A549 (cell line): Measurements from ENCODE around the gene CREB3L1. TPM values are rescaled to one million over a fixed set of nuclear protein-coding genes. Genes with fewer than 3 reads are reported as not detected.
A peak's percentile ranks its signal among the peaks of the same experiment; 100 is the strongest.

ENCODE experiments used
- ATAC-seq, 2 experiments: fragments of 200-7000 bp in 1 of 2; fragments of >200 bp in 1 of 2; cut with Nextera tagmentation in 1 of 2; cut with Tn5 transposase in 1 of 2; 3 replicates each; pipeline versions ENCODE4 v1.8.0 to v1.9.1; 2018 to 2020; ENCODE audit warnings: mild to moderate bottlenecking in 1 of 2, moderate library complexity in 1 of 2
- CTCF ChIA-PET: fragments of 300-600 bp; sonication (Branson Sonifier 250); formaldehyde crosslinking; extraction: SDS; loops from one replicate; lab custom pipeline; 2021; ENCODE audit warnings: antibody characterized with exemption, inconsistent platforms; lab: Yijun Ruan, JAX
- POLR2A ChIA-PET: fragments of 350-600 bp; formaldehyde crosslinking; extraction: SDS; loops from one replicate; lab custom pipeline; 2021; ENCODE audit warnings: antibody characterized with exemption, inconsistent platforms; lab: Yijun Ruan, JAX
- DNase-seq, 2 experiments: peaks; one replicate each; pipeline versions ENCODE4 v3.0.0 to v3.0.0-alpha.2; 2011 to 2016; ENCODE audit warnings: low read depth in 1 of 2, low spot score in 1 of 2
- FAIRE-seq: peaks from 2 replicates; lab custom pipeline; 2011; peaks lifted over from hg19 to GRCh38; lab: Jason Lieb, UNC
- H3K27ac ChIP-seq, 2 experiments: fragments of >200 bp; sonication (Bioruptor Twin); formaldehyde crosslinking; 3 replicates each; pipeline ENCODE4 v1.5.1; 2016 to 2017
- H3K4me1 ChIP-seq: fragments of >200 bp; sonication (Bioruptor Twin); formaldehyde crosslinking; 3 replicates; pipeline ENCODE4 v1.6.1; 2016
- H3K4me2 ChIP-seq: fragments of >200 bp; sonication (Bioruptor Twin); formaldehyde crosslinking; 3 replicates; pipeline ENCODE4 v1.6.1; 2016
- H3K4me3 ChIP-seq: fragments of >200 bp; sonication (Bioruptor Twin); formaldehyde crosslinking; 3 replicates; pipeline ENCODE4 v1.5.1; 2016
- H3K9me3 ChIP-seq: fragments of >200 bp; sonication (Bioruptor Twin); formaldehyde crosslinking; 3 replicates; pipeline ENCODE4 v1.6.1; 2016
- BHLHE40 ChIP-seq: IDR thresholded peaks from 2 replicates; pipeline ENCODE4 v1.6.1; 2012; ENCODE audit warnings: low read depth, low read length, inconsistent platforms
- CBX2 ChIP-seq: fragments of 200-600 bp; sonication (generic); IDR thresholded peaks from 2 replicates; pipeline ENCODE4 v1.6.1; 2016; ENCODE audit warnings: low read depth, mild to moderate bottlenecking, borderline replicate concordance
- CBX8 ChIP-seq: fragments of 200-600 bp; sonication (generic); IDR thresholded peaks from 2 replicates; pipeline ENCODE4 v1.6.1; 2016
- CEBPB ChIP-seq, 2 experiments: fragments of >200 bp in 1 of 2; sonication (Bioruptor Twin) in 1 of 2; formaldehyde crosslinking in 1 of 2; IDR thresholded peaks; 2 replicates each; pipeline ENCODE4 v1.6.1; 2012 to 2016
- EHMT2 ChIP-seq: fragments of 200-600 bp; sonication (generic); IDR thresholded peaks from 2 replicates; pipeline ENCODE4 v1.6.1; 2016; ENCODE audit warnings: antibody characterized with exemption, low read depth, mild to moderate bottlenecking, moderate library complexity
- FOSB ChIP-seq: fragments of 250-450 bp; sonication (Bioruptor Pico); IDR thresholded peaks from 2 replicates; pipeline ENCODE4 v1.5.0; 2020; ENCODE audit warnings: mild to moderate bottlenecking, moderate library complexity
- HMGXB4 ChIP-seq: fragments of 250-450 bp; sonication (Bioruptor Pico); IDR thresholded peaks from 2 replicates; pipeline ENCODE4 v1.5.0; 2021; ENCODE audit warnings: mild to moderate bottlenecking, moderate library complexity, borderline replicate concordance
- HOXA7 ChIP-seq: fragments of 250-450 bp; sonication (Bioruptor Pico); IDR thresholded peaks from 2 replicates; pipeline ENCODE4 v1.5.0; 2020; ENCODE audit warnings: mild to moderate bottlenecking, moderate library complexity
- HOXB13 ChIP-seq: fragments of 250-450 bp; sonication (Bioruptor Pico); IDR thresholded peaks from 2 replicates; pipeline ENCODE4 v1.5.0; 2020; ENCODE audit warnings: low read depth, mild to moderate bottlenecking, moderate library complexity
- JUN ChIP-seq, 2 experiments: fragments of >200 bp; sonication (Bioruptor Twin); formaldehyde crosslinking; IDR thresholded peaks; 2 replicates in 1 of 2; 3 replicates in 1 of 2; pipeline ENCODE4 v1.6.1; 2016 to 2017
- KDM1A ChIP-seq: fragments of 200-600 bp; sonication (generic); IDR thresholded peaks from 2 replicates; pipeline ENCODE4 v1.6.1; 2016; ENCODE audit warnings: low read depth, mild to moderate bottlenecking
- MAFK ChIP-seq: fragments of 450-650 bp; IDR thresholded peaks from 2 replicates; pipeline ENCODE4 v1.6.1; 2014; ENCODE audit not compliant: partially characterized antibody
- MAZ ChIP-seq: fragments of 150-350 bp; IDR thresholded peaks from 2 replicates; pipeline ENCODE4 v1.6.1; 2014; ENCODE audit warnings: antibody characterized with exemption, low read depth, low read length, borderline replicate concordance
- MYC ChIP-seq: IDR thresholded peaks from 2 replicates; pipeline ENCODE4 v1.6.1; 2012; ENCODE audit warnings: mild to moderate bottlenecking, inconsistent platforms, low read length, improper control_type of control experiment, borderline replicate concordance
- NPAS2 ChIP-seq: fragments of 250-450 bp; sonication (Bioruptor Pico); IDR thresholded peaks from 2 replicates; pipeline ENCODE4 v1.8.0; 2022; ENCODE audit warnings: mild to moderate bottlenecking, moderate library complexity, borderline replicate concordance
- NR3C1 ChIP-seq: fragments of >200 bp; sonication (Bioruptor Twin); formaldehyde crosslinking; IDR thresholded peaks from 3 replicates; pipeline ENCODE4 v1.6.1; 2017
- PHF8 ChIP-seq: fragments of 200-600 bp; sonication (generic); IDR thresholded peaks from 2 replicates; pipeline ENCODE4 v1.6.1; 2016; ENCODE audit warnings: low read depth, mild to moderate bottlenecking, antibody characterized with exemption, moderate library complexity, borderline replicate concordance
- RAD21 ChIP-seq, 2 experiments: fragments of >200 bp in 1 of 2; sonication (Bioruptor Twin) in 1 of 2; formaldehyde crosslinking in 1 of 2; IDR thresholded peaks in 1 of 2; conservative IDR thresholded peaks in 1 of 2; 2 replicates in 1 of 2; 3 replicates in 1 of 2; pipeline ENCODE4 v1.6.1; 2012 to 2018; ENCODE audit warnings: inconsistent platforms in 1 of 2
- RARB ChIP-seq: fragments of 250-450 bp; sonication (Bioruptor Pico); IDR thresholded peaks from 2 replicates; pipeline ENCODE4 v1.8.0; 2021; ENCODE audit warnings: mild to moderate bottlenecking, moderate library complexity
- RCOR1 ChIP-seq: fragments of 150-350 bp; IDR thresholded peaks from 2 replicates; pipeline ENCODE4 v1.6.1; 2014; ENCODE audit warnings: antibody characterized with exemption, low read length, low read depth
- RNF2 ChIP-seq: fragments of 200-600 bp; sonication (generic); IDR thresholded peaks from 2 replicates; pipeline ENCODE4 v1.6.1; 2016; ENCODE audit warnings: low read depth, mild to moderate bottlenecking, antibody characterized with exemption, moderate library complexity, borderline replicate concordance
- SMC3 ChIP-seq: fragments of >200 bp; sonication (Bioruptor Twin); formaldehyde crosslinking; IDR thresholded peaks from 3 replicates; pipeline ENCODE4 v1.6.1; 2018; ENCODE audit warnings: inconsistent platforms
- TFCP2L1 ChIP-seq: fragments of 250-450 bp; sonication (Bioruptor Pico); IDR thresholded peaks from 2 replicates; pipeline ENCODE4 v1.5.0; 2021; ENCODE audit warnings: mild to moderate bottlenecking
- TP53 ChIP-seq: fragments of 250-450 bp; sonication (Bioruptor Pico); IDR thresholded peaks from 2 replicates; pipeline ENCODE4 v1.5.0; 2021; ENCODE audit warnings: mild to moderate bottlenecking, moderate library complexity
- ZFP36 ChIP-seq: fragments of 450-650 bp; IDR thresholded peaks from 2 replicates; pipeline ENCODE4 v1.6.1; 2014; ENCODE audit warnings: borderline replicate concordance; ENCODE audit not compliant: partially characterized antibody
- ZNF302 ChIP-seq: fragments of 250-450 bp; sonication (Bioruptor Pico); IDR thresholded peaks from 2 replicates; pipeline ENCODE4 v1.9.0; 2021; ENCODE audit warnings: inconsistent platforms, mild to moderate bottlenecking, moderate library complexity
- ZSCAN20 ChIP-seq: fragments of 250-450 bp; sonication (Bioruptor Pico); IDR thresholded peaks from 2 replicates; pipeline ENCODE4 v1.8.0; 2022; ENCODE audit warnings: mild to moderate bottlenecking, moderate library complexity
- WGBS: methylation state at CpG from one replicate; pipeline ENCODE4 v1.1.6; 2017; ENCODE audit errors: missing lambda C conversion rate; 5-methylcytosine and 5-hydroxymethylcytosine counted together
- polyA plus RNA-seq, 4 experiments: library from polyadenylated mRNA; depleted of rRNA in 3 of 4; stranded (reverse); fragments of >200 nt; fragmentation: RNase III in 1 of 4; extraction: RNeasy Plus Mini Kit Qiagen cat#74134 plus additional on column Dnase treatment in 1 of 4; gene quantifications; 2 replicates in 3 of 4; 3 replicates in 1 of 4; pipeline ENCODE4 v1.2.3, GENCODE V29; 2011 to 2017
- TF ChIP-seq, protein P1 (sequence below): IDR thresholded peaks from 2 replicates; pipeline ENCODE4 v1.6.1; 2012
- TF ChIP-seq, protein P2 (sequence below): fragments of >200 bp; sonication (Bioruptor Twin); formaldehyde crosslinking; IDR thresholded peaks from 3 replicates; pipeline ENCODE4 v1.6.1; 2016

Gene CREB3L1
- polyA plus RNA-seq, 2 of the 4 experiments (the other 2 are of a cell fraction): 0.61 to 2.3 TPM

DNA sequence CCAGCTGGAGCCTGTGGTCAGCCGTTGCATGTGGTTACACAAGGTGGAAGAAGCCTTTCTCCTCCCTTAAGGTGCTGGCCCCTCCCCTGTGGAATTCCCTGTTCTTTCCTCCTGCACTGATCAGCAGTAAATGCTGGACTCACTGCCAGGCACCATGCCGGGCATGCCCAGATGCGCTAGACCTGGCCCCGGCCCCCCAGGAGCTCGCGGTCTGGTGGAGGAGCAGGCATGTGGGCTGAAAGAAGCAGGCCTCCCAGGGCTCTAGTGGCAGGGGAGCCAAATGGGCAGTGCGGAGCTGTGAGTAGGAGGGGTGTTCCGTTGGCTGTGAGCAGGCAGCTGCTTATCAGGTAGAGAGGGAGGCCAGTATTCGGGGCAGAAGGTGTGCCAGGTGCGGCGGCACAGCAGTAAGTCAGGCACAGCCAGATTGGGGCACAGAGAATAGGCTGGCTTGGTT is 80.0 kb downstream of the CREB3L1 start:
- H3K9me3 ChIP-seq: no peaks in the 10 kb centered on the region
- FAIRE-seq: no peak
- no peak for DNase-seq
- H3K27ac ChIP-seq: no peak overlapping the region
- no peak overlapping the region for H3K4me2 ChIP-seq
- peak in 1 of 2 experiments; percentile 25; a peak in 1 of 6 replicates for ATAC-seq
- H3K4me3 ChIP-seq: no peak overlapping the region
- WGBS: 95% methylated on average over 11 of the region's 11 CpGs
- ChIA-PET CTCF (interaction anchor here (0.6 to 25.2 kb wide), 9 partner anchors 10 to 181 kb away, joined by 3 to 325 read pairs (median 4); partner anchors contain the start of gene DGKZ), POLR2A (no interaction called here)
- TF ChIP-seq MYC (no peak), CEBPB (IDR thresholded peaks at IDR 0.05) (no peak), TFCP2L1 (CRISPR knock-in tag) (no peak), SMC3 (no peak), JUN (IDR thresholded peaks at IDR 0.05) (no peak), NR3C1 (no peak), PHF8 (no peak), ZFP36 (no peak), ZSCAN20 (CRISPR knock-in tag) (no peak), RNF2 (no peak), HMGXB4 (no peak), TP53 (CRISPR knock-in tag) (no peak), EHMT2 (no peak), RCOR1 (no peak), HOXA7 (CRISPR knock-in tag) (no peak), MAZ (no peak), RARB (CRISPR knock-in tag) (no peak), BHLHE40 (no peak), KDM1A (no peak)
- H3K4me1 ChIP-seq: peaks cover under 1% of the 10 kb centered on the region; the same call in 2 of the 3 replicates

DNA sequence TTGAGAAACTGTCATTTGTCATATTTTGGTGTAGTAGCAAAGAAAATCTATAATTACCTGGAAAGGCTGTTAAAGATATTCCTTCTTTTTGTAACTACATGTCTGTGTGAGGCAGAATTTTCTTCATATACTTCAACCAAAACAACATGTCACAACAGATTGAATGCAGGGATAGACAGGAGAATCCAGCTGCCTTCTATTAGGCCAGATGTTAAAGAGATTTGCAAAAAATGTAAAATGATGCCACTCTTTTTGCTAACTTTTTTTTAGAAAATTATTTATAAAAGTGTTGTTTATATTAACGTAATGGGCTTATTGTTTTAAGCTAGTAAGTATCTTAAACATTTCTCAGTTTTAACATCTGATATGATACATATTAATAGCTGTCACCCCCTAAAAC is 82.5 kb downstream of the CREB3L1 start:
- TF ChIP-seq JUN (IDR thresholded peaks at IDR 0.05) (no peak), HOXB13 (no peak), ZFP36 (no peak), CBX8 (no peak), MAFK (no peak), TP53 (CRISPR knock-in tag) (no peak)
- FAIRE-seq (no peak), ATAC-seq (no peak), DNase-seq (no peak)
- CTCF ChIA-PET: interaction anchor here (0.6 to 25.2 kb wide), 5 partner anchors 7 to 121 kb away, joined by 3 to 325 read pairs (median 7); partner anchors contain the start of genes CHRM4 and DGKZ
- POLR2A ChIA-PET: no interaction called here
- no peak overlapping the region for H3K4me2 ChIP-seq
- 87% methylated on average over 1 of the region's 1 CpG for WGBS
- no peak overlapping the region for H3K27ac ChIP-seq
- no peak overlapping the region for H3K4me3 ChIP-seq
- H3K9me3 ChIP-seq: no peaks in the 10 kb centered on the region
- peaks cover 10% of the 10 kb centered on the region for H3K4me1 ChIP-seq

GRCh38 chr11:46360878-46361277 is 83.4 kb downstream of the CREB3L1 start:
- FAIRE-seq (no peak), ATAC-seq (no peak), DNase-seq (no peak)
- no peaks in the 10 kb centered on the region for H3K9me3 ChIP-seq
- no peak for TF ChIP-seq RCOR1
- TF ChIP-seq, protein P1, sequence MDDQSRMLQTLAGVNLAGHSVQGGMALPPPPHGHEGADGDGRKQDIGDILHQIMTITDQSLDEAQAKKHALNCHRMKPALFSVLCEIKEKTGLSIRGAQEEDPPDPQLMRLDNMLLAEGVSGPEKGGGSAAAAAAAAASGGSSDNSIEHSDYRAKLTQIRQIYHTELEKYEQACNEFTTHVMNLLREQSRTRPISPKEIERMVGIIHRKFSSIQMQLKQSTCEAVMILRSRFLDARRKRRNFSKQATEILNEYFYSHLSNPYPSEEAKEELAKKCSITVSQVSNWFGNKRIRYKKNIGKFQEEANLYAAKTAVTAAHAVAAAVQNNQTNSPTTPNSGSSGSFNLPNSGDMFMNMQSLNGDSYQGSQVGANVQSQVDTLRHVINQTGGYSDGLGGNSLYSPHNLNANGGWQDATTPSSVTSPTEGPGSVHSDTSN: no peak
- no peak for TF ChIP-seq CBX2
- TF ChIP-seq HOXA7 (CRISPR knock-in tag): no peak
- TF ChIP-seq NPAS2 (CRISPR knock-in tag): no peak
- no peak for TF ChIP-seq FOSB (CRISPR knock-in tag)
- no peak for TF ChIP-seq CBX8
- TF ChIP-seq, protein P2, sequence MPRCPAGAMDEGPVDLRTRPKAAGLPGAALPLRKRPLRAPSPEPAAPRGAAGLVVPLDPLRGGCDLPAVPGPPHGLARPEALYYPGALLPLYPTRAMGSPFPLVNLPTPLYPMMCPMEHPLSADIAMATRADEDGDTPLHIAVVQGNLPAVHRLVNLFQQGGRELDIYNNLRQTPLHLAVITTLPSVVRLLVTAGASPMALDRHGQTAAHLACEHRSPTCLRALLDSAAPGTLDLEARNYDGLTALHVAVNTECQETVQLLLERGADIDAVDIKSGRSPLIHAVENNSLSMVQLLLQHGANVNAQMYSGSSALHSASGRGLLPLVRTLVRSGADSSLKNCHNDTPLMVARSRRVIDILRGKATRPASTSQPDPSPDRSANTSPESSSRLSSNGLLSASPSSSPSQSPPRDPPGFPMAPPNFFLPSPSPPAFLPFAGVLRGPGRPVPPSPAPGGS: no peak
- TF ChIP-seq SMC3: no peak
- no peak for TF ChIP-seq CEBPB (IDR thresholded peaks at IDR 0.05)
- no peak for TF ChIP-seq ZNF302 (CRISPR knock-in tag)
- no peak for TF ChIP-seq RAD21 (conservative IDR thresholded peaks at IDR 0.05 in 1 of 2, IDR thresholded peaks at IDR 0.05 in 1 of 2)
- no peak overlapping the region for H3K4me3 ChIP-seq
- ChIA-PET CTCF (interaction anchor here (1.2 to 25.2 kb wide), 6 partner anchors 6 to 31 kb away, joined by 4 to 325 read pairs (median 6); partner anchors contain the start of genes CHRM4 and DGKZ), POLR2A (no interaction called here)
- peaks cover 10% of the 10 kb centered on the region for H3K4me1 ChIP-seq
- WGBS: 82% methylated on average over 7 of the region's 7 CpGs
- no peak overlapping the region for H3K27ac ChIP-seq
- H3K4me2 ChIP-seq: no peak overlapping the region
